Stimulated activated naive CD4-positive, alpha-beta T cell treated with Interleukin-2 at 50 U/mL for 16 hours (primary cell): ENCODE results near the gene MICAL2.

Source experiments
- DNase-seq: peaks from one replicate; lab custom pipeline; 2025; lab: John Stamatoyannopoulos, UW

The MICAL2 gene

GRCh38 chr11:12110201-12110713 is at the start of gene MICAL2:
Gene MICAL2 (plus strand): TSS chr11:12110590. CDS start chr11:12162156, 51,566 bp downstream.
- DNase-seq: peak; percentile 84

GRCh38 chr11:12061851-12062560 is 48.4 kb upstream of the MICAL2 start:
- no peak for DNase-seq

- DNase-seq: no peak
Observed at GRCh38 chr11:12063251-12063650, 47.1 kb upstream of the MICAL2 start.

- DNase-seq: no peak
Observed at GRCh38 chr11:12064136-12064953, 46.0 kb upstream of the MICAL2 start.

- no peak for DNase-seq
Observed at GRCh38 chr11:12064954-12065280, 45.5 kb upstream of the MICAL2 start.

GRCh38 chr11:12066056-12066798 is 44.2 kb upstream of the MICAL2 start:
- DNase-seq: no peak

- DNase-seq: no peak
Observed at GRCh38 chr11:12066799-12067508, 43.4 kb upstream of the MICAL2 start.

GRCh38 chr11:12067796-12068357 is 42.5 kb upstream of the MICAL2 start:
- no peak for DNase-seq

- no peak for DNase-seq
Observed at GRCh38 chr11:12069066-12069676, 41.2 kb upstream of the MICAL2 start.

GRCh38 chr11:12070446-12071267 is 39.7 kb upstream of the MICAL2 start:
- DNase-seq: no peak

GRCh38 chr11:12071574-12071973 is 38.8 kb upstream of the MICAL2 start:
- no peak for DNase-seq

- no peak for DNase-seq
Observed at GRCh38 chr11:12073436-12073835, 37.0 kb upstream of the MICAL2 start.

GRCh38 chr11:12073886-12074285 is 36.5 kb upstream of the MICAL2 start:
- DNase-seq: no peak

GRCh38 chr11:12074529-12075195 is 35.7 kb upstream of the MICAL2 start:
- DNase-seq: no peak

GRCh38 chr11:12075291-12075690 is 35.1 kb upstream of the MICAL2 start:
- DNase-seq: no peak

GRCh38 chr11:12075822-12076821 is 34.3 kb upstream of the MICAL2 start:
- no peak for DNase-seq

GRCh38 chr11:12076840-12077534 is 33.4 kb upstream of the MICAL2 start:
- no peak for DNase-seq
